GM19397 (cell line): ENCODE measurements around the gene CHCHD10.

Source experiments
- ATAC-seq: cut with Tn5 transposase; IDR thresholded peaks from one replicate; pipeline ENCODE4 v1.9.1; 2021; ENCODE audit warnings: mild to moderate bottlenecking, moderate library complexity; ENCODE audit not compliant: unreplicated experiment

The CHCHD10 gene

DNA sequence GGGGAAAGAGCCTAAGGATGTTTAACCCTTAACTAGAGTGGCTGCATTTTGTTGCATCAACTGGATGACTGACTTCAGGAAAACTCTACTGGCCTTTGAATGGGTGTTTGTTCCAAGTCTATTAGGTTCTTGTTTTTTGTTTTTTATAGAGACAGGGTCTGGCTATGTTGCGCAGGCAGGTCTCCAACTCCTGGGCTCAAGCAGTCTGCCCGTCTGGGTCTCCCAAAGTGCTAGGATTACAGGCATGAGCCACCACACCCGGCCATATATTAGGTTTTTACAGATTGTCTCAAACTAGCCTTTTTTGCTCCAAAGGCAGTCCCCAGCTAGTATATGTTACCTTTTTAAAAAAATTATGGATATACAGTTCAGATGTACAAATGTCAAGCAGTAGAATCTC, 20.1 kb upstream of the CHCHD10 start:
- no peak for ATAC-seq

DNA sequence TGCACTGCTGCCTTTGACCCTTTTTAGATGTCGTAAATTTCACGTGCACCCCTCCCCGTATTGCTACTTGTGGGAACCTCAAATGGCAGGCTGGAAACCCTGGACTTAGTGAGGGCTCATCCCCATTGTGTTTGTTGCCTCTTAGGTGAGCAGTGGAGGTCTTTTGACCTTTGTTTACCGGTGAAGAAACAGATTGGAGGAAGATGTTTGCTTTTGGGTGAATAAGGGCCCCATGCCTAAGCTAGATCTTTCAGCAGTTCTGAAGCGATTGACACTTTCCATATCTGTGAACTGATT, 19.8 kb upstream of the CHCHD10 start:
- ATAC-seq, result peak; percentile 18

DNA sequence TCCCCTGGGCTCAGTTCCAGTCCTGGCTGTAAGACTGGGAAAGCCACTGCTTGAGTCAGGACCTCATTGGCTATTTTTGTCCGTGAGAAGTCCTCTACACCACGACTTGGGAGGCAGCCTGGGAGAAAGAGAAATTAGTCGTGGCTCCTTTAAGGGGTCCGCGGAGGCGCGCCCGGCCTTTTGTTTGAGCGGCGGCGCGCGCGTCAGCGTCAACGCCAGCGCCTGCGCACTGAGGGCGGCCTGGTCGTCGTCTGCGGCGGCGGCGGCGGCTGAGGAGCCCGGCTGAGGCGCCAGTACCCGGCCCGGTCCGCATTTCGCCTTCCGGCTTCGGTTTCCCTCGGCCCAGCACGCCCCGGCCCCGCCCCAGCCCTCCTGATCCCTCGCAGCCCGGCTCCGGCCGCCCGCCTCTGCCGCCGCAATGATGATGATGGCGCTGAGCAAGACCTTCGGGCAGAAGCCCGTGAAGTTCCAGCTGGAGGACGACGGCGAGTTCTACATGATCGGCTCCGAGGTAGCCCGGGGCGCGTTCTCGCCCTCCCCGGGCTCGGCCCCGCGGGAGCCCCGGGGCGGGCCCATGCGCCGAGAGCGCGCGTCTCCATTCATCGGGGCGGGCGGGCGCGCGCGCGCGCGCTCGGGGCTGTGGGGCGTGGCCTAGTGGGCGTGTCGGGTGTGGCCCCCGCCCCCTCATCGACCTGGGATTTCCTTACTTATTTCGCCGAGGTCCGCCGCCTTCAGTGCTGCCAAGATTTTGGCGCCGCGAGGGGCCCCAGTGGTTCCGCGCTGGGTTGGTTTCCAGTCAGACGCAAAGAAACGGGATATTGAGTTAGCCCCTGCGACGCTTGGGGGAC, 19.2 kb upstream of the CHCHD10 start, which contains the start of gene SMARCB1:
Gene SMARCB1, plus strand, starts transcription at position 215 of the 848 bp plus-strand sequence. Its CDS starts 204 bp downstream, at position 419.
- ATAC-seq, result peak; percentile 69

DNA sequence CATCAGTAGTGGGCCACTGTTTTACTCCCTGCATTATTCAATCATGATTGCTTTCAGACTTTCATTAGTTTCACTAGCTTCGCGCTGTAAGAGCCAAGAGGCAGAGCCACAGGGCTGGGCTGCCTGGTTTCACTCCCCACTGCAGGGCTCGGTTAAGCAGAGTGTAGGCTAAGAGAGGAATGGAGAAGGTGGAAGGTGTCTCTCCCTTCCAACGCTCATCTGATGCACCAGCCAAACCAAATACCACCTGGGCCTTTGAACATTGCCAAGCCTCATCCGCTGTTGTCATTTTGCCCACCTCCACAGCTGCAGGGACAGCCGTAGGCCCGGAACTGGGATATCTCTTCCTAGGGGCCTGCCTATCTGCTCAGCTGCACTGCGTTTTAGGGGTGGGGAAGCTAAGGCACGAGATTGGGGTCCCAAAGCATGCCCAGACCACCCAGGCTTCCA, 18.5 kb upstream of the CHCHD10 start:
- ATAC-seq, result no peak

DNA sequence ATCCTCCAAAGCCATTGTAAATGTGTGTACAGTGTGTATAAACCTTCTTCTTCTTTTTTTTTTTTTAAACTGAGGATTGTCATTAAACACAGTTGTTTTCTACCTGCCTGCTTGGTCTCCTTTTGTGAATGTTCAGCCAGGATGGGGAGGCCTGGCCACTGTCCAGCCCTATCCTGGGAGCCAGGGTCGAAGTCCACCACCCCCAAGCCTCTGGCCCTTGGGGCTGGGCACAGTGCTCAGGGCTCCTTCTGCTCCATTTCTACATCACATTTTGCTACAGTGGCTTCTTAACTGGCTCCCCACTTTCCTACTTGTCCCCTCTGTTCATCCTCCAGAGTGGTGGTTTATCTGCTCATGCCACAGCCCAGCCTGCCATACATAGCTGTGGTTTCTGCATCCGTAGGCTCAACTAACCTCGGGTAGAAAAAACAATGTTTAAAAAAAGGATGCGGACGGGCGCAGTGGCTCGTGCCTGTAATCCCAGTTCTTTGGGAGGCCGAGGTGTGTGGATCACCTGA, 16.5 kb upstream of the CHCHD10 start:
- no peak for ATAC-seq

DNA sequence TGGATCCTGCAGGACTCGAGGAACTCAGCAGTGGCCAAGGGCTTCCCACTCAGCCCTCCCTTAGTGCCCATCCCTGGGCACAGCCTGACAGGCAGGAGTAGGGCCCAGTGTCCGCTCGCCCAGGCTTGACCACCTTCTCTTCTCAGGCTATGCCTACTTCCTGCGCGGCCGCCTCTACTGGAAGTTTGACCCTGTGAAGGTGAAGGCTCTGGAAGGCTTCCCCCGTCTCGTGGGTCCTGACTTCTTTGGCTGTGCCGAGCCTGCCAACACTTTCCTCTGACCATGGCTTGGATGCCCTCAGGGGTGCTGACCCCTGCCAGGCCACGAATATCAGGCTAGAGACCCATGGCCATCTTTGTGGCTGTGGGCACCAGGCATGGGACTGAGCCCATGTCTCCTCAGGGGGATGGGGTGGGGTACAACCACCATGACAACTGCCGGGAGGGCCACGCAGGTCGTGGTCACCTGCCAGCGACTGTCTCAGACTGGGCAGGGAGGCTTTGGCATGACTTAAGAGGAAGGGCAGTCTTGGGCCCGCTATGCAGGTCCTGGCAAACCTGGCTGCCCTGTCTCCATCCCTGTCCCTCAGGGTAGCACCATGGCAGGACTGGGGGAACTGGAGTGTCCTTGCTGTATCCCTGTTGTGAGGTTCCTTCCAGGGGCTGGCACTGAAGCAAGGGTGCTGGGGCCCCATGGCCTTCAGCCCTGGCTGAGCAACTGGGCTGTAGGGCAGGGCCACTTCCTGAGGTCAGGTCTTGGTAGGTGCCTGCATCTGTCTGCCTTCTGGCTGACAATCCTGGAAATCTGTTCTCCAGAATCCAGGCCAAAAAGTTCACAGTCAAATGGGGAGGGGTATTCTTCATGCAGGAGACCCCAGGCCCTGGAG, 15.7 kb upstream of the CHCHD10 start:
- ATAC-seq, result no peak

DNA sequence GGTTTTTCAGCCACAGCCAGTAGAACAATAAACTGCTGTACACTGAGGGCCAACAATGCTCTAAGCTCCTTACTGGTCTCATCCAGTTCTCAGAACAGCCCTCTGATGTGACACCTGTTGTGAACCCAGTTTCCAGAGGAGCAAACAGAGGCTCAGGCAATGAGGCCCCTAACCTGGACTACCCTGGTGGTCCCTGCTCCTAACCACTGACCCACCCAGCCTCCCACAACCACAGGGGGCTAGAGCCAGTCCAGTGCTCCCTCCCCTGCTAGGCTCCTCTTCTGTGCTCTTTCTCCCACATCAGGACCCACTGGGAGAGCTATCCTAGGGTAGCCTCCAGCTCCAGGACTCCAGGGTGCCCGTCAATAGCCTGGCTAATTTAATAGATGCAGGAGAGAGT, 14.9 kb upstream of the CHCHD10 start:
- ATAC-seq, result no peak

DNA sequence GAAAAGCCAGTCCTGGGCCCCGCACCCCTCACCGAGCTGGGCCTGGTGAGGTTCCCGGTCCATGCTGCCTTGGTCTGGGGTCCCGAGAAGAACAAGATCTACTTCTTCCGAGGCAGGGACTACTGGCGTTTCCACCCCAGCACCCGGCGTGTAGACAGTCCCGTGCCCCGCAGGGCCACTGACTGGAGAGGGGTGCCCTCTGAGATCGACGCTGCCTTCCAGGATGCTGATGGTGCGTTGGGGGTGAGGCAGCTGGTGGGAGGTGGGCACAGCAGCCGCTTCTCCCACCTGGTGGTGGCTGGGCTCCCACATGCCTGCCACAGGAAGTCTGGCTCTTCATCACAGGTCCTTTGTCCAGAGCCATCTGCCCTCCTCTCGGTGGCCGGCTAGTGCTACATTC, 14.5 kb upstream of the CHCHD10 start:
- no peak for ATAC-seq

DNA sequence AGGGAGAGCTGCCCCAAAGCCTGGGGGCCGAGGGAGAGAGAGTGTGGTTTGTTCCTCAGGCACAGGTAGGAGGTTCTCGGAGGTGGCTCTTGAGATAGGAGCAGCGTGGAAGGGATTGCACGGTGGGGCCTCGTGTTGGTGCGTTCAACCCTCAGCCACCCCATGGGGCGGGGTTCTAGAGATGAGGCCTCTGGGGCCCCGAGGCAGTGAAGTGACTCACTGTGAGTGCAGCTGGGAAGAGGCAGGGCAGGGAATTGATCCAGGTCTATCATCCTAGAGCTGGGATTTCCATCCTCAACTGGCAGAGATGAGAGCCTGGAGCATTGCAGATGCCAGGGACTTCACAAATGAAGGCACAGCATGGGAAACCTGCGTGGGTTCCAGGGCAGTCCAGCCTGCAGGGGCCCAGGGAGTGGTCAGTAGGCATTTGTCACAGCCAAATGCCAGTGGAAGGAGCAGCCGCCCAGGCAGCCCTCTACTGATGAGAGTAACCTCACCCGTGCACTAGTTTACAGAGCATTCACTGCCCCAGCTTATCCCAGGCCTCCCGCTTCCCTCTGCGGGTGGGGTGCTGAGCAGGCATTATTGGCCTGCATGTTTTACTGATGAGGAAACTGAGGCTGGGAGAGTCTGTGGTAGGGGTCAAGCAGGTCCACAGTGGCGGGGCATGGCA, 13.9 kb upstream of the CHCHD10 start:
- ATAC-seq, result no peak

DNA sequence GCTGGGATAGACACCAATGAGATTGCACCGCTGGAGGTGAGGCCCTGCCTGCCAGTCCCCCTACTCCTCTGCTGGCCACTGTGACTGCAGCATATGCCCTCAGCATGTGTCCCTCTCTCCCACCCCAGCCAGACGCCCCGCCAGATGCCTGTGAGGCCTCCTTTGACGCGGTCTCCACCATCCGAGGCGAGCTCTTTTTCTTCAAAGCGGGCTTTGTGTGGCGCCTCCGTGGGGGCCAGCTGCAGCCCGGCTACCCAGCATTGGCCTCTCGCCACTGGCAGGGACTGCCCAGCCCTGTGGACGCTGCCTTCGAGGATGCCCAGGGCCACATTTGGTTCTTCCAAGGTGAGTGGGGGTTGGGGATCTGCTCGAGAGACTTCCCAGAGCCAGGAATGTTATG, 13.3 kb upstream of the CHCHD10 start:
- no peak for ATAC-seq

DNA sequence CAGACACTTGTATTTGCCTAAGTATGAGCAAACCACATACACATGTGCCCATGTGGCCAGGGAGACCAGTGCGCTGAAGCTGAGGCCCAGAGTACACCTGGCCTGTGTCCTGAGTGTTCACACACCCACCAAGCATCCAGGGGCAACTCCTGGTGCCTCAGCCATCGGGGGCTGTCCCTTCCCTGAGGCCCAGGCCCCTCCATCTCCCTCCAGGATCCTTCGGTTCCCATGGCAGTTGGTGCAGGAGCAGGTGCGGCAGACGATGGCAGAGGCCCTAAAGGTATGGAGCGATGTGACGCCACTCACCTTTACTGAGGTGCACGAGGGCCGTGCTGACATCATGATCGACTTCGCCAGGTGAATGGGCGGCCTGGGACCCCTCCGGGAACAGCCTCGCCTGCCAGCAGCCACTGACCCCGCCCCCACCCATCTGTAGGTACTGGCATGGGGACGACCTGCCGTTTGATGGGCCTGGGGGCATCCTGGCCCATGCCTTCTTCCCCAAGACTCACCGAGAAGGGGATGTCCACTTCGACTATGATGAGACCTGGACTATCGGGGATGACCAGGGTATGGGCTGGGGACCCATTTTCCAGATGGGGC, 12.5 kb upstream of the CHCHD10 start:
- no peak for ATAC-seq

DNA sequence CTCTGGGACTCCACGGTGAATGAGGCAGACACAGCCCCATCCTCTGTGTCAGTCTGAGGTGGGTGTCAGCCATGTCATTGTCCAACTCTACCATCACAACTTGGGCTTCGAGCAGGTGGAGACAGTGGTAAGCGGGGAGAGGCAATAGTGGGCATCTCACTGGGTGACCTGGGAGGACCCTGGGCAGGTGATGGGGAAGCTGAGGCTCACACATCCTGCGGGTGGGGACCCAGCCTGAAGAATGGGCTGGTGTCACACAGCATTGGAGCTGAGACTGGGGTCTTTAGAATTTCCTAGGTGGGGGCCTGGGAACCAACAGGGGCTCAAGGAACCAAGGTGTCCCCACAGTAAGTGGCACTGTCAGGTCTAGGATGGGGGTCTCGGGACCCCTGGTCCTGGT, 12.0 kb upstream of the CHCHD10 start:
- ATAC-seq, result no peak

DNA sequence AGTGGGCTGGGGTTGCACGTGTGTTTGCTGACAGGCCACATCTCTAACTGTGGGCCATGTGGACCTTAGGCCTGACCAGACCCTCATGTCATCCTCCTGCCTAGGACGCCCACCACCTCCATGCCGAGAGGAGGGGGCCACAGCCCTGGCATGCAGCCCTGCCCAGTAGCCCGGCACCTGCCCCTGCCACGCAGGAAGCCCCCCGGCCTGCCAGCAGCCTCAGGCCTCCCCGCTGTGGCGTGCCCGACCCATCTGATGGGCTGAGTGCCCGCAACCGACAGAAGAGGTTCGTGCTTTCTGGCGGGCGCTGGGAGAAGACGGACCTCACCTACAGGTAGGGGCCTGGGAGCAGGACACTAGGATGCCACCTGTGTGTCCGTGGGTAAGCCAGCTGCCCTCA, 11.3 kb upstream of the CHCHD10 start:
- ATAC-seq, result no peak

DNA sequence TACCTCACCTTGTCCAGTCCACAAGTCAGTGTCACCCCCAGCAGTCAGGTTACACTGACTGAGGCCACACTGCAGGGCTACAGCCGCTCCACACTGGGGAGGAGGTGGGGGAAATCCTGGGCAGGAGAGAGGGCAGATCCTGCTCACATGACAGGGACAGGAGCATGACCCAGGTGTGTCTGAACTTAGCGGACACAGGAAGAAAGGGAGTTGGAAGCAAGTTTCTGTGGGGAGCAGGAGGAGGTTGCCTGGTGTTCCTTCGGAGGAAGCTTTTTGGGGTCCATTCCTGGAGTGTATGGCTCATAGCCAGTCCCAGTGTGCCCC, 10.8 kb upstream of the CHCHD10 start:
- no peak for ATAC-seq

DNA sequence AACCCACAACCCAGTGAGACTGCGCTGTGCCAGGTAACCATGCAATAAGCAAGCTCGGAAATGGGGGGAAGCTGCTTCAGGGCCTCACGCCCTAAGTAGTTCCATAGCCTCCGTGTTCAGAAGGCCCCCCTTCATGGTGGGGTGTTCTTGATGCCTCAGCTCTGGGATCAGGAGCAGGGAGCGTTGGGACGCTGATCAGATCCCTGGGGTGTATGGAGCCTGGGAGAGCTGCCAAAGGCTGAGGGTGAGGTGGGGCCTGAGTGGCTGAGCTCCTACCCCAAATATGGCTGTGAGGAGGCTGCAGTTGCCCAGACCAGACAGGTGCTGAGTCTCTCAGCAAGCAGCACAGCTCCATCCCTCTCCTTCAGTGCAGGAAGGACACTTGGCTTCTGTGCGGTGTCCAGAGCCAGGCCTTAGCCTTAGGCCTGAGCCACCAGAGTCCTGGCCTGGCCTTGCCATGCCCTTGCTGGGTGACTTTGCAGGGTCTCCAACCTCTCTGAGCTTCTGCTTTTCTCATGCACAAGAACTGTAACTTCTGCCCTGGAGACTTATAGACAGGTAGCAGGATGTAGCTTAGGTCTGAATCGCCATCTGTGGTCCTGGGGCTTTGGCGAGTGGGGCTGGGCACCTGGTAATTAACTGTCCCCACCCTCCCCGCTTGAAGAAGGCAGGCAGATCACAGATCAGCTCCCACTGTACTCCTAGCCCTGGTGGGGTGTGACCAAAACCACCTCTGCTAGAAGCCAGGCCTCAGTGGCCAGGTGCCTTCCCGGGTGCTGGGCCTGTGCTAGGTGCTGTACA, 10.2 kb upstream of the CHCHD10 start:
- ATAC-seq, result no peak

DNA sequence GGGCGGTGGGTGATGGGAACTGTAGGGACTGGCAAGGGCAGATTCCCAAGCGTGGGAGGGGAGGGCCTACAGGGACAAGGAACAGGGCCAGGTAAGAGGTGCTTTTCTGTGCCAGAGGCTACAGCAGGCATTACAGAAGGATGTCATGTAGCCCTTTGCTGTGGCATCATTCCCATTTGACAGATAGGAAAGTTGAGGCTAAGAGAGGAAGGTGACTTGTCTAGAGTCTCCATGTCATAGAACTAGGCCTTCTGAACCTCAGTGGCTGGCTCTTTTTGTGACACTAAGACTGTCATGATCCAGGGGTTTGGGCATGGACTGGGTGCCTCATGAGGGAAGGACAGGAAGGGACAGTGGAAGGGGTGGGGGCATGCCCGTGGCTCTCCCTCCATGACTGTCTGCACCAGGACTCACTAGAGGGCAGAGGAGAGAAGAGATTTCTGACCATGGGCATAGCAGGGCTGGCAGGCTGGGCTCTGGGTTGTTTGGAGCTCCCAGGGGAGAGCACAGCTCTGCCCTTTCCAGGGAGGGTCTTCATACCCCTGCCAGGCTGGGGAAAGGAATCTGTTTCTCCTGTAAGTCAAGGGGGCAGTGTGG, 8.1 kb upstream of the CHCHD10 start:
- no peak for ATAC-seq

DNA sequence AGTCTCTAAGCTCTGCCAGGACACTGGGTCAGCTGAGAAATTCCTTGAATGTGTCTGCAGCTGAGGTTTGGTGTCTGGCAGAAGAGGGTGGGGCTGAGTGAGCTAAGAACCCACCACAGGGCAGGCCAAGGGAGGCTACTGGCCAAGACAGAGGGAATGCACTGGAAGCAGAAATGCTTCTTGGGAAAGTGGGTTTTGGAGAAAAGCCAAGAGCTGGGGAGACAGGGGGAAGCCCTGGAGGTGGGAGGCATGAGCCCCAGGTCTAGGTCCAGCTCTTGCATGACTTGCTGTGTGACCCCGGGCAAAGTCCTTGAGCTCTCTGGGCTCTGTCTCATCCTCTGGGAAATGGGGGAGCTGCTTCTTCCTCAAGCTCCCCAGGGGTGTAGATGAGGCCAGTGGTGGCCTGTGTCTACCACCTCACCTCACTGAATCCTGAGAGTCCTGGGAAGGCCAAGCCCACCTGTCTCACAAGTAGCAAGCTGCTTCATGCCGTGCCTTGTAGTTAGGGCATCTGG, 7.2 kb upstream of the CHCHD10 start:
- no peak for ATAC-seq

DNA sequence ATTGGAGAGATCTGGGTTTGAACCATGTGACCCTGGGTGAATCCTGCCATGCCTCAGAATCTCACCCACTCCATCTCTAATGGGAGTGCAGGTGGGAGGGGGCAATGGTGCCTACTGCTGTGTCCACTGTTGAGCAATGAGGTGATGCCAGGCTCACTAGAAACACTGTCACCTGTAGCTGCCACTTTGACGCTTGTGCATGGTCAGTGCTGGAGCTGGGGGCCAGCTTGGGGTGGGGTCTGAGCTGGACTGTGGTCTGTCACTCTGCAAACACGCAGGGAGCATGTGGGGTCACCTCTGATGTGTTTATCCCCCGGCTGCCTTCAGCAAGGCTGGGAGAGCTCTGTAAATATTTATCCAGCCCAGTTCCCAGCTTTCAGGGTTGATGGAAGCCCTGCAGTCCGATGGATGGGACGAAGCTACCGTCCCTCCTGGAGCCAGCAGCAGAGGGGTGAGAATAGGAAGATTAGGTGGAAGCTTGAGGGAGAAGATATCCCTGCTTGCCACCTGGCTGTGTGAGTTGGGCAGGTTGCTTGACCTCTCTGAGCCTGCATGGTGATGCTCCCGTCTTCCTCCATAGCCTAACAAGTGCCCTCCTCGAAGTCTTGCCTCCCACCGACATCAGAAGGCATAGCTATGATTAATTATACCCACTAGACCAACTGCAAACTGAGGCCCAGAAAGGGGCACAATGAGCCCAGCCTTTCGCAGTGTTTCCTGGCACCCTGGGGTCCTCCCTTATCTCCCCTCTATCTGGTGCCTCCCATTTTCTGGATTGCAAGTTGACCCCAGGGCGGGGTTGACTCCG, 6.5 kb upstream of the CHCHD10 start:
- no peak for ATAC-seq
